Activated CD8-positive, alpha-beta memory T cell treated with anti-CD3 and anti-CD28 coated beads, Interleukin-2, amount 50 U/mL, for 24 hours (primary cell): ENCODE measurements around the gene ITGA3.

Experiments
- DNase-seq: peaks from one replicate; pipeline ENCODE4 v3.0.0-alpha.2; 2020; ENCODE audit errors: extremely low read depth

The ITGA3 gene

DNA sequence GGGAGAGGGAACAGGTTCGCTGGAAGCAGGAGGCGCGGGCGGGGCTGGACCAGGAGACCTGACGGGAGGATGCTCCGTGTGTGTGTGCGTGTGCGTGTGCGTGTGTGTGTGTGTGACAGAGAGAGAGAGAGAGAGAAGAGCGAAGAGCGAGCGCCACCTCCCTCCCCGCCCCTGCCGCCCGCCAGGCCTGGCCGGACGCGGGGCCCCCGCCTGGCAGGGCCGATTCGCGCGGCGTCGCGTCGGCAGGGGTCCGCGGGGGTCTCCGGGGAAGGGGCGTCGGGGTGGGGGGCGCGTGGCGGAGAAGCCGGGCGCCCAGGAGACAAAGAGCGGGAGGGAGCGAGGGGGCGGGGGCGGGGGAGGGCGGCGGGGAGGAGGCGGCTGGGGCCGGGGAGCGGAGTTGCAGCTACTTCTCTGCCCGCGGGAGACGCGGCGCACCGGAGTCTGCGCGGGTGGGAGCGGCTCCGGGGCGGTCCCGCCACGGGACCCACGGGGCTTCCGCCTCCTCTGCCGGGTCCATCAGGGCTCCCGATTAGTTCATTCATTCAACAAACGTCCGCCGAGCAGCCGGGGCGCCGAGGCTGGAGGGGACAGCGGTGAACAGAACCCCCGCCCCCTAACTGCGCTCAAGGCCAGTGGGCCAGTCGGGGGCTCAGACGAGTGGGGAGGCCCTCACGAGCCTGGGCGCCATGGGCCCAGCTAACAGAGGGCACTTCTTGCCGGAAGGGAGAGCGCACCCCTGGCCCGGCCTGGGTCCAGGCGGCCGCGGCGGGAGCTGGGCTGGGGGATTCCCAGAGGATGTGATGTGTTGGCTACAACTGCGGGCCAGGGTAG is 74.0 kb downstream of the ITGA3 start, which contains the start of gene SAMD14:
Gene SAMD14, minus strand, starts transcription at position 433 of the 831 bp plus-strand sequence. CDS start 5,201 bp downstream, outside the sequence.
- DNase-seq: no peak

- DNase-seq: no peak
Observed at GRCh38 chr17:50130559-50131305, 74.8 kb downstream of the ITGA3 start.

- DNase-seq: no peak
Observed at GRCh38 chr17:50132104-50132794, 76.3 kb downstream of the ITGA3 start.

DNA sequence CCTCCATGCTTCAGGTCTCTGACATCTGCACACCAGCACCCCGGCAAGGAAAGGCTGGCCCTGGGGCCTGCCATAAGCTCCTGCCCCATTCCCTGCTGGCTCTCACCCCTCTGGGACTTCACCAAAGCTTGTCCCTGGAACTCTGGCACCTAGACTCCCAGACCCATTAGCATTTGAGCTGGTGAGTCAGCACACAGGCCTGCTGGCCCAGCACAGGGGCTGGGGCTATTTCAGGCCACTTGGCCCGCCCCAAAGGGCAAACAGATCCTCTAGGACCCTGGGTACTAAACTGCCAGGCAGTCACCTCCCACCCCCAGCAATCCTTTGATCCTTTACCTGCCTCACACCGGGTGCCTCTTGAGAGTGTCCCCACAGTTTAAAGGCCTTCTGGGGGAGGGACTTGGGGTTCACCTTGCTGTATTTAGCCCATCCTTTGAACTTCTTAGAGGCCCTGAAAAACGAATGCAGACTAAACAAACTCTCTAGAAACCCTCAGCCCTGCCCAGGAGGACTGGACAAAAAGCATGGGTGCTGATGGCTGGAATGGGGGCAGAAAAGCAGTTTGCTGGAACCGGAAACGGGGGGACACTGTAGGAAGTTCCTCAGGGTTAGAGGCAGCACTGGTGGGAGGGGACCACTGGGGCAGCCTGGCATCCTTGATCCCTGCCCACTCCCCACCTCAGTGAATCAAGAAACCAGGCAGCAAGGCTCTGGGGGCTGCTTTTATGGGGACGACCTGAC is 77.3 kb downstream of the ITGA3 start:
- no peak for DNase-seq

DNA sequence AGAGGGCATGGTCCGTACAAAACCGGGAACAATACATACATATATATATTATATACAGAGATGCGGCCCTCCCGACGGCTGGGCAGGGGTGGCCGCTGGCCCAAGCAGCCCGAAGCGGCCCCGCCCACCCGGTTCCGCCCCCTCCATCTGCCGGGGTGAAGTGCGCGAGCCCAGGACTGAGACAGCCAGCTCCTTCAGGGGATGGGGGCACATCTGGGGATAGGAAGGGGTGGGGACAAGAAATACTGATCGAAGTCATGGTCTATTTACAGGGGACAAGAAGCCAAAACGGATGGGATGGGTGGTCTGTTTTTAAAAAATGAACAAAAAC is 77.8 kb downstream of the ITGA3 start:
- no peak for DNase-seq

- DNase-seq: no peak
Observed at GRCh38 chr17:50134206-50135110, 78.5 kb downstream of the ITGA3 start.

GRCh38 chr17:50135316-50136095 is 79.6 kb downstream of the ITGA3 start:
- DNase-seq: no peak

GRCh38 chr17:50136096-50136687 is 80.3 kb downstream of the ITGA3 start:
- no peak for DNase-seq

DNA sequence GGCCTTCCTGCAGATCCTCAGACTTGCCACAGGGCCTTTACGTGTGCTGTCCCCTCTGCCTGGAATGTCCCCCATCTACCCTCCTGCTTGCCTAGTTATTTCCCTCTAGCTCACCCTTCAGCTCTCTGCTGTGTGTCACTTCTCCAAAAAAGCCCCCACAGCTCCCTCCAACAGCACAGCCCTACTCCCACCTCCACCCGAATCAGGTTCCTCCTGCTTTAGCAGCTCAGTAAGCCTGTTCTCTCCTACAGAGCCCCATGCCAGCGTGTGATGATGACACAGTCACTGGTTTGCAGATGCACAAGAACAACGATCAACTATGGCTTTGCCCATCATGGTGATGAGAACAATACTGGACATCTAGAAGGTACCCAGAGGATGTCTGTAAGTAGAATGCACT is 81.1 kb downstream of the ITGA3 start:
- DNase-seq: no peak

GRCh38 chr17:50139185-50139783 is 83.4 kb downstream of the ITGA3 start:
- DNase-seq: no peak
